Measurements from ENCODE around the gene GPR63. TPM values are rescaled to one million over a fixed set of nuclear protein-coding genes. Genes with fewer than 3 reads are reported as not detected.

GPR63 gene
- total RNA-seq, 1 experiment from 2014 or later = 4.1 TPM

DNA sequence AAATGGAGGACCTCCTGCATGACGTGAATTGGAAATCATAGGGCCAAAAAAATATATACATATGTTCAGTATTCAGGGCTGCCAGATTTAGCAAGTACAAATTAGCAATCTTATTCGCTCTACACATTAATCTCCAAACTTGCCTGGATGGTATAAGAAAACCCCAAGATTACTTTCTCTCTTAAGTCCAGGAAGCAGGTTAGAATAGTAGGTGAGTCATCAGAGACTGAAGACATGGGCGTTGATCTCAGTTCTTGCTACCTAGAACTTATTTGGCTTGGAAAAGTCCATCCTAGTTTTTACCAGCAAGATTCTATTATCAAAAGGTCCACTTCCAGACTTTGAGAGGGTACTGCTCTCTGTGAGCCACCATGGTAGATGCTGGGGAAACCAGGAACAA is 47.4 kb downstream of the GPR63 start:
- Histone ChIP-seq H3K27me3 (replicated peaks; ENCODE audit: insufficient read depth, low read depth, low read length, poor library complexity) (no peaks in the 10 kb centered on the region), H3K36me3 (ENCODE audit: insufficient read depth, low read length, poor library complexity, severe bottlenecking) (no peaks in the 10 kb centered on the region), H3K27ac (ENCODE audit: low read depth, low read length, poor library complexity, severe bottlenecking) (no peak overlapping the region), H3K4me1 (ENCODE audit: insufficient read depth, low read length, poor library complexity, severe bottlenecking) (peaks cover 7% of the 10 kb centered on the region), H3K9me3 (ENCODE audit: low read depth, low read length, poor library complexity, severe bottlenecking) (no peaks in the 10 kb centered on the region), H3K4me3 (ENCODE audit: low read depth, low read length, poor library complexity, severe bottlenecking) (no peak overlapping the region)
- TF ChIP-seq EZH2 (IDR thresholded peaks at IDR 0.05; ENCODE audit: borderline replicate concordance, low read depth, low read length, poor library complexity, severe bottlenecking) = no peak
- TF ChIP-seq, protein P1, sequence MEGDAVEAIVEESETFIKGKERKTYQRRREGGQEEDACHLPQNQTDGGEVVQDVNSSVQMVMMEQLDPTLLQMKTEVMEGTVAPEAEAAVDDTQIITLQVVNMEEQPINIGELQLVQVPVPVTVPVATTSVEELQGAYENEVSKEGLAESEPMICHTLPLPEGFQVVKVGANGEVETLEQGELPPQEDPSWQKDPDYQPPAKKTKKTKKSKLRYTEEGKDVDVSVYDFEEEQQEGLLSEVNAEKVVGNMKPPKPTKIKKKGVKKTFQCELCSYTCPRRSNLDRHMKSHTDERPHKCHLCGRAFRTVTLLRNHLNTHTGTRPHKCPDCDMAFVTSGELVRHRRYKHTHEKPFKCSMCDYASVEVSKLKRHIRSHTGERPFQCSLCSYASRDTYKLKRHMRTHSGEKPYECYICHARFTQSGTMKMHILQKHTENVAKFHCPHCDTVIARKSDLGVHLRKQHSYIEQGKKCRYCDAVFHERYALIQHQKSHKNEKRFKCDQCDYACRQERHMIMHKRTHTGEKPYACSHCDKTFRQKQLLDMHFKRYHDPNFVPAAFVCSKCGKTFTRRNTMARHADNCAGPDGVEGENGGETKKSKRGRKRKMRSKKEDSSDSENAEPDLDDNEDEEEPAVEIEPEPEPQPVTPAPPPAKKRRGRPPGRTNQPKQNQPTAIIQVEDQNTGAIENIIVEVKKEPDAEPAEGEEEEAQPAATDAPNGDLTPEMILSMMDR (conservative IDR thresholded peaks at IDR 0.05; ENCODE audit: low read depth, low read length) = no peak
- intact Hi-C loops (cut with micrococcal nuclease; ENCODE audit: unreplicated experiment) = loop anchor here (5.0 kb wide), 1 partner anchor 817 kb away; no protein-coding TSS in a partner anchor
- CTCF ChIA-PET = no interaction called here
- POLR2A ChIA-PET (ENCODE audit: low non-redundant PET) = no interaction called here
- no TSS peak for BruUV-seq (replicated peaks)
- DNase-seq (ENCODE audit: low spot score) = no peak

DNA sequence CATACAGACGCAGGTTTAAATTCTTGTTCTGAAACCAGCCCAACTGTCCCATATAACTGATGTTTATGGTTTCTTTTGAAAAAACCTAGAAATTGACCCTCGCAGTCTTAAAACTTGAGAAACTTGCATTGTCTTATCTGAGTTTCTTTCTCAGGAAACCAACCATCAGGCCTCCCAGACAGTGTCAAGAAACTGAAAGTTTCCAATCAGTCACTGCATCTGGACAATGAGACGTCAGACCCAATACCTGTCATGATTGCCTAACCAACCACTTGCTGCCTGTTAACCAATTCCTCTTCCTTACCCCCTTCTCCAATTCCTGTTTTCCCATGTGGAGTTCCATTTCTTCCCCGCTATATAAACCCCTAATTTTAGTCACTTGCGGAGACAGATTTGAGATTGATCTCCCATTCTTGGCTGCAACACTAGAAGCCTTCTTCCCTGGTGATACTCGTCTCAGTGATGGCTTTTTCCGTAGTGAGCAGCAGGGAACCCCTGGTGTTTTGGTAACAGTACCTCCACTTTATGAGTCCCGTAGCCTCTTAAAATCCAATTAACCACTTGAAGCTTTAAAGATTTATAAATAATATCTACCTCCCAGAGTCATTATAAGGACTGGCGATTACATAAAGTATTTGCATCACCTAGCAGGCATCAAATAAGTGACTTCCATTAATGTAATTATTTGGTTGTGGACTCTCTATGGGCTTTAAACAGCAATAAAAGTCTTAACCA is 49.3 kb downstream of the GPR63 start:
- POLR2A ChIA-PET (ENCODE audit: low non-redundant PET) = no interaction called here
- BruUV-seq (replicated peaks) = no TSS peak
- no peak for TF ChIP-seq EZH2 (IDR thresholded peaks at IDR 0.05; ENCODE audit: borderline replicate concordance, low read depth, low read length, poor library complexity, severe bottlenecking)
- TF ChIP-seq, protein P1 (conservative IDR thresholded peaks at IDR 0.05; ENCODE audit: low read depth, low read length) = no peak

DNA sequence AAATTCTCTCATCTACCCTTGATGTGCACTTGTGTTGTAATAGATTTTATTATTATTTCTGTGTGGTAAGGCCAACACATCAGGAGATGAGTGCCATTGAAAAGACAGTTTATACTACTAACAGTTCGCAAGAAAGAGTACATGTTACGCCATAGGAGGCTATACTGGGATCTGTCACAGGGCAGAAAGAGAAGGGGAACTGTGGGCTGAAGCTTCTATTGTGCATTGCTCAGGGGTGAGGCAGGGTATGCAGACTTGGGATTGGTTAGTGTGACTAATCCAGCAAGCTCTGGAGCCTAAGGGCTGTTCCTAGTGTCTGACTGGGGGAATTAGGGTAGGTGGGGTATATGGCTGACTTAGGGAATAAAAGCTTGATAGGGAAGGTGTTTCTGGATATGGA is 50.9 kb downstream of the GPR63 start:
- no TSS peak for BruUV-seq (replicated peaks)
- Histone ChIP-seq H3K4me1 (ENCODE audit: insufficient read depth, low read length, poor library complexity, severe bottlenecking) (no peaks in the 10 kb centered on the region), H3K4me3 (ENCODE audit: low read depth, low read length, poor library complexity, severe bottlenecking) (no peak overlapping the region), H3K27me3 (replicated peaks; ENCODE audit: insufficient read depth, low read depth, low read length, poor library complexity) (no peaks in the 10 kb centered on the region), H3K36me3 (ENCODE audit: insufficient read depth, low read length, poor library complexity, severe bottlenecking) (no peaks in the 10 kb centered on the region), H3K27ac (ENCODE audit: low read depth, low read length, poor library complexity, severe bottlenecking) (no peak overlapping the region), H3K9me3 (ENCODE audit: low read depth, low read length, poor library complexity, severe bottlenecking) (no peaks in the 10 kb centered on the region)
- TF ChIP-seq, protein P1 (conservative IDR thresholded peaks at IDR 0.05; ENCODE audit: low read depth, low read length) = no peak
- intact Hi-C loops (cut with micrococcal nuclease; ENCODE audit: unreplicated experiment) = loop anchor here (5.0 kb wide), 1 partner anchor 821 kb away; no protein-coding TSS in a partner anchor
- POLR2A ChIA-PET (ENCODE audit: low non-redundant PET) = no interaction called here
- no peak for DNase-seq (ENCODE audit: low spot score)
- CTCF ChIA-PET = no interaction called here

More for the DNA sequence above, 49.3 kb downstream of the GPR63 start:
- H3K27ac ChIP-seq (ENCODE audit: low read depth, low read length, poor library complexity, severe bottlenecking) = no peak overlapping the region
- no peak overlapping the region for H3K4me3 ChIP-seq (ENCODE audit: low read depth, low read length, poor library complexity, severe bottlenecking)
- no peaks in the 10 kb centered on the region for H3K4me1 ChIP-seq (ENCODE audit: insufficient read depth, low read length, poor library complexity, severe bottlenecking)
- H3K36me3 ChIP-seq (ENCODE audit: insufficient read depth, low read length, poor library complexity, severe bottlenecking) = no peaks in the 10 kb centered on the region
- H3K9me3 ChIP-seq (ENCODE audit: low read depth, low read length, poor library complexity, severe bottlenecking) = no peaks in the 10 kb centered on the region
- CTCF ChIA-PET = no interaction called here
- no peaks in the 10 kb centered on the region for H3K27me3 ChIP-seq (replicated peaks; ENCODE audit: insufficient read depth, low read depth, low read length, poor library complexity)
- intact Hi-C loops (cut with micrococcal nuclease; ENCODE audit: unreplicated experiment) = loop anchor here (5.0 kb wide), 1 partner anchor 819 kb away; no protein-coding TSS in a partner anchor
- DNase-seq (ENCODE audit: low spot score) = no peak
